Measurements from ENCODE around the gene PAK6.

The PAK6 gene

GRCh38 chr15:40238532-40239403 is at the start of gene PAK6:
Gene PAK6 (plus strand): TSS chr15:40239063. CDS start chr15:40264786, 25,723 bp downstream.
- DNase-seq (ENCODE audit: low read depth), result peak; percentile 50

DNA sequence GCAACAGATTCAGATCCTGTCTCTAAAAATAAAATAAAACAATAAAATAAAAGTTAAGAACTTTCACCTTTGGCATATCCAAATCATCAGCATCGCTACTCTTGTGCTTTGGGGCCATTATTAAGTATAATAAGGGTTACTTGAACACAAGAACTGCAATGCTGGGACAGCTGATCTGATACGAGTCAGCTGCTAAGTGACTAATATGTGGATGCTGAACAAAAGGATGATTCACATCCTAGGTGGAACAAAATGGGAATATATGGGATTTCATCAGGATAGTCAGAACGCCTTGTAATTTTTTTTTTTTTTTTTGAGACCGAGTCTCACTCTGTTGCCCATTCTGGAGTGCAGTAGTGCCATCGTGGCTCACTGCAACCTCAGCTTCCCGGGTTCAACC is 48.3 kb upstream of the PAK6 start:
- DNase-seq (ENCODE audit: low read depth), result peak; percentile 62

GRCh38 chr15:40192942-40193341 is 45.9 kb upstream of the PAK6 start:
- peak; percentile 62 for DNase-seq (ENCODE audit: low read depth)

DNA sequence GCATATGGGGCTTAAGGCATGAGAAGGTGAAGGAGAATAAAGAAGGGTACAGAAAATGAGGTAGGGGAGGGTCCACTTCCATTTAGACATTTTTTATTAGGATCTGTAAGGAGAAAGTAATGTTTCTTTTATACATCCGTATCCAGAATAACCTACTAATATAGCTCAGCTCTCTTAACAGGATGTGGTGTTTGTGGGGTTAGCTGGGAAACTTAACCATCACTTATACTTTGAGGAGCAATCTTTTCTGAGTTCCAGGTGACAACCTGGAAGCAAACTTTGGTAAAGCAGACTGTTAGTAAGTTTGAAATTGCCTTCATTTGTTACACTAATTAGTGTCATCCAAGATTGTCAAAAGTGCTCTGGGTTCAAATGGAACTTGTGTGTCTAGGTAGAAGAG is 41.4 kb upstream of the PAK6 start:
- no peak for DNase-seq (ENCODE audit: low read depth)

GRCh38 chr15:40198355-40199085 is 40.3 kb upstream of the PAK6 start:
- no peak for DNase-seq (ENCODE audit: low read depth)

DNA sequence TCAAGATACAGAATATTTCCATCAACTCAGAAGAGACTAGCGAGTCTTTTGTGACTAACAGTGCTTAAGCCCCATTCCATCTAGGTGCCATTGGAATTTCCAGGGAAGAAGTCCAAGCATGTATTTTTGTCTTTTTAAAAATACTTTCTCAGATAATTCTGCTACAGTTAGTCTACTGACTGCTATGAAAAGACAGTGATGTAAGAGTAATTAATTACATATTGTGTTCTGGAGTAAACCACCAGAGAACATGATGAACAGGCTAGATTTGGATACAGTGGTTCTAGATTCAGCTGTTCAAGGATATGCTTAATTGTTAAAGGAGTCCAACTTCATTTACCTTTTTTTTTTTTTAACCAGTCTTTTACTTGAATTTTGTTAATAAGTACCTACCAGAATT is 34.8 kb upstream of the PAK6 start:
- no peak for DNase-seq (ENCODE audit: low read depth)

GRCh38 chr15:40217166-40217824 is 21.6 kb upstream of the PAK6 start:
- DNase-seq (ENCODE audit: low read depth), result peak; percentile 78

GRCh38 chr15:40219801-40220200 is 19.1 kb upstream of the PAK6 start:
- DNase-seq (ENCODE audit: low read depth), result no peak

GRCh38 chr15:40222131-40222530 is 16.7 kb upstream of the PAK6 start:
- DNase-seq (ENCODE audit: low read depth), result no peak

GRCh38 chr15:40226736-40227135 is 12.1 kb upstream of the PAK6 start:
- DNase-seq (ENCODE audit: low read depth), result no peak

DNA sequence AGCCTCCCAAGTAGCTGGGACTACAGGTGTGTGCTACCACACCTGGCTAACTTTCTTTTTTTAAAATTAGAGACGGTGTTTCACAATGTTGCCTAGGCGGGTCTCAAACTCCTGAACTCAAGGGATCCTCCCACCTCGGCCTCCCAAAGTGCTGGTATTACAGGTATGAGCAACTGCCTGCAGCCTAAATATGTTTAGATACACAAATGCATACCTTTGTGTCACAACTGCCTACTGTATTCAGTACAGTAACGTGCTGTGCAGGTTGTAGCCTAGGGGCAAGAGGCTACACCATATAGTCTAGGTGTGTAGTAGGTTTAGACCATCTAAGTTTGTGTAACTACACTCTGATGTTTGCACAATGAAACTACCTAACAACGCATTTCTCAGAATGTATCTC is 9.5 kb upstream of the PAK6 start:
- no peak for DNase-seq (ENCODE audit: low read depth)

DNA sequence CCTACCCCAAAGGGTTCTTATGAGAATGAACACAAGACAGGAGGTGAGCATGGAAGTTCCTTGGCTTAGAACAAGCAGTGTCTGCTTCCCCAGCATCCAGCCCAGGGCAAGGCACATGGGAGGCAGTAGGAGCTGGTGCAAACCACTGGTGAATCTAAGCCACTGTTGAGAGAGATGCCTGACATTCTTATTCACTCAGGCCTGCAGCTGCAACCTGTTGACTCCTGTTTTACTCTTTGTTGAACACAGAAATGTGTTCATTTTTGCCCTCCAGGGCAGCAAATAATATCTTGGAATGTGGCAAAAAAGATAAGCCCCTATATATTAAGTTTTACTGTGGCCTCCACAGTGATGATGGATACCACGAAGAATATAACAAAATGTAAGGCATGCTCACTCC is 8.9 kb upstream of the PAK6 start:
- no peak for DNase-seq (ENCODE audit: low read depth)

- DNase-seq (ENCODE audit: low read depth), result no peak
These were observed 6.2 kb upstream of the PAK6 start for GRCh38 chr15:40232625-40233070.

DNA sequence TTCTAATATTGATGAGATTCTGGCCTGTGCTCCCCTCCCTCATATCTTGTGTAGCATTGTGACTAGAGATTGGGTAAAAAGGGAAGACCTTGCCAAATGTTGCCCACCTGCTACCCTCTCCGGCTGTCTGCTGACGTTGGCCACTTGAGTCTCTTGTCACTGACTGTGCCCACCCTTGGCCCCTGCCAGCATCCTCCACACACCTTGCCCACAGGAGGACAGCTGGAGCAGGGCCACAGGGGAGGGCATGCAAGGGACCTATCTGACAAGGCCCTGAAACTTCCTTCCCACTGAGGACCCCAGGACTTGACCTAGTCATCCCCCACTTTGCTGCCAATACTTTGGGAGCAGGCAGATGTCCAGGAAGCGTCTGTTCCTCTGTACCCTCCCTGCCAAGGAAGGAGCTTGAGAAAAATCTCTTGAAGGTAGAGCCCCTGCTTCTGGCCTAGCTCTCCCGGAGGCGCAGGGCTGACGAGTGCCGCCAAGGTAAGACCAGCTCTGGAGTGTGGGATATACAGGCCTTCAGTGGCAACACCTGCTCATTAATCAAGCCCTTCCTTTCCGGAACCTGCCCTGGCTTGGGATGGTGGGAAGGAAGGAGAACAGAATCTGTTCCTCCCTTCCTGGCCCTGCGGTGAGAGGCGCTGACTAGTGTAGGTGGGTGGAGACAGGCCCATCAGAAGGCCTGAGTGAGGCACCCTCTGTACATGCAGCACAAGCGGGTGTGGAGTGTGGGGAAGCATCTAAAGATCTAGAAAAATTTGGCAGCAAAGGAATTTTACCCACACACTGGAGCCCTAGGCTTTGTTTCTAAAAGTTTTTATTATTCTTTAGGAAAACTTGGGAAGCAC is 4.9 kb upstream of the PAK6 start:
- DNase-seq (ENCODE audit: low read depth), result peak; percentile 36

DNA sequence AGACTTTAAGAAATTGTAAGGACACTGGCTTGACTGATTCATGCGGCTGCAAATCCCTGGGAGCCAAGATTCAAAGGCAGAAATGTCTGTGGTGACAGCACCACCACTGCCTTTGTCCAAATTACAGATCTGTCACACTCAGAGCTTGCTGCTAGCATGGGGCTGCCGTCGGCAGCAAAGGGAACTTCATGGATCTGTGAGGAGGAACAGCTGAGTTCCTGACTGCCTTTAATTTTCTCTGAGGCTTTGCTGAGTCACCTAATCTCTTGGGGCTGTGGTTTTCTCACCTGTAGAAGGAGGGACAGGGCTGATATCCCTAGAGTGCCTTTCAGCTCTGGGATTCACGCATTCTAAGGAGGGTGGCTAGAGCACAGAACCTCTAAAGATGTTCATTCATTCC is 4.1 kb upstream of the PAK6 start:
- DNase-seq (ENCODE audit: low read depth), result no peak

- no peak for DNase-seq (ENCODE audit: low read depth)
These were observed 3.5 kb upstream of the PAK6 start for GRCh38 chr15:40235201-40235885.

GRCh38 chr15:40239404-40239692 is 485 bp downstream of the PAK6 start:
- no peak for DNase-seq (ENCODE audit: low read depth)

DNA sequence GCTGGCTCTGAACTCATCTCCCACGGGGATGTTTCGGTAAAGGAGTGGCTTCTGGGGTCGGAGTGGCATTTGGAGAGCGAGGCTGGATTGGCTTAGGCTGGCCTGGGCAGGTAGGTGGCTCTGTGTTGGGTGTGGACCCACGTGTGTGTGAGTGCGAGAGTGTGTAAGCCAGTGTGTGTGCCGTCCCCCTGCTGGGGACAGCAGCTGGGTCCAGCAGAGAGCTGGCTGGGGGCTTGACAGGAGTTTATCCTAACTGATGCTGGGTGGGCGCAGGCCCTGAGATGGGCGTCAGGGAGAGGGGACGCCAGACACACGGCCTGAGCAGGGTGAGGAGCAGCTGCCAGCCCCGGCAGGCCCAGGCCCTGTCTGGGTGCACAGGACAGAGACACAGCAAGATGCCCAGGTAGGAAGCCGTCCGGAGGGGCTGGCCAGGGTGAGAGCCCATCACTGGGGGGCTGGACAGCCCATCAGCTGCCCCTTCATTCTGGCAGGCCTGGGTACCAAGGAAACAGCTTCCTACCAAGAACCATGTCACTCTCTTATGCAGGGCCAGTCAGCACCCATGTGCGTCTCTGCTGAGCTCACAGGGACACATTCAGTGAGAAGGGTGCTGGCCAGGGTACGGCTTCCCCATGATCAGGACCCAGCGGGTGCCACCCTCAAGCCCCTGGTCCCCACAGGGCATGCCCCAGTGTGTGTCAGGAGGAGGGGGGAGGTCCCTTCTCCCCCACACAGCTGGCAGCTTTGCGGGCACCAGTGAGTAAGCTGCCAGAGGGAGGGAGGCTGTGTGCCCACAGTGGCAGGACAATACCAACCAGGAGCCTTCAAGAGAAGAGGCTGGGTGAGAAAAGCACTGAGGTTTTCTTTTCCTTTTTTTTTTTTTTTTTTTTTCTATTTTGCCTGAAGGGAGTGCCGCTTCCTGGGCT is 1.1 kb downstream of the PAK6 start:
- no peak for DNase-seq (ENCODE audit: low read depth)

DNA sequence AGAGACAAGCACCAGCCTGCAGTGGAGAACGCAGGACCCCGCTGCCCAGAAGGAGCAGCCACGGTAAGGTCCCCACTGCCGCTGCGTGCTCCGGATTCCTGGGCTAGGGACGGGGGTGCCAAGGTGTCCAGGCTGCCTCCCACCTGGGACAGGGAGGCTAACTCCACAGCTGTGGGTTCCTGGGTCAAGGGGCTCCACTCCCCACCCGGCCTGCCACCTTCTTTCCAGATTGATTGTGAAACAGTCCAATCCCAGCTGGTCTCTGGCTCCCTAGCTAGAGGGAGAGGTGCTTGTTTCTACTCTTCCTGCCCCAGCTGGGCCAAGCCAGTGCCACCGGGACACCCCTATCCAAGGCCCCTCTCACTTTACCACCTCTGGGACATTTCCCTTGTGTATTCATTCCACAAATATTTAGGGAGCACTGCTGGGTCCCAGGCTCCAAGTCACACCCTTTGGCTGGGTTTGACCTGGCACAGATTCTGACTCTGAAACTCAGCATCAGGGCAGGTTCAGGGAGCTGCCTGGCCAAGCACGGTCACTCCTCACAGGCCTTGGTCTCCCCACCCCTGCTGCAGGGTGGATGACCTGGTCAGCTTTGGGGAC is 1.9 kb downstream of the PAK6 start:
- no peak for DNase-seq (ENCODE audit: low read depth)

Data from EH (cell line).